ENCODE data around the gene LGALS14. TPM values are rescaled to one million over a fixed set of nuclear protein-coding genes. Genes with fewer than 3 reads are reported as not detected.
"Not testable (repeated sequence)": the region's sequence is repeated elsewhere in the genome, so short reads cannot be mapped to it uniquely, and the experiment has no call there.

Gene LGALS14
- total and polyA plus RNA-seq, 9 donors = not detected

GRCh38 chr19:39661565-39661964 lies 42.7 kb upstream of the LGALS14 start:
- Histone ChIP-seq H3K4me1 (ENCODE audit: insufficient read depth) (no peaks in the 10 kb centered on the region), H3K9me3 (no peaks in the 10 kb centered on the region), H3K36me3 (no peaks in the 10 kb centered on the region), H3K4me3 (no peak overlapping the region), H3K27ac (no peak overlapping the region), H3K27me3 (no peaks in the 10 kb centered on the region)
- no peak for DNase-seq
- intact Hi-C loops (cut with DNase I) = no loop called here
- TF ChIP-seq EP300 (IDR thresholded peaks at IDR 0.05) = no peak

GRCh38 chr19:39669860-39670259 lies 34.4 kb upstream of the LGALS14 start:
- H3K9me3 ChIP-seq; intact Hi-C loops (cut with DNase I); H3K4me1 ChIP-seq (ENCODE audit: insufficient read depth); H3K4me3 ChIP-seq; H3K27ac ChIP-seq; H3K27me3 ChIP-seq; H3K36me3 ChIP-seq; DNase-seq: not testable (repeated sequence)
- WGBS, 3 donors = 66 to 83% (median 83%) methylated on average over 2 to 3 of the region's 3 CpGs

- no peak overlapping the region for H3K4me3 ChIP-seq
- intact Hi-C loops (cut with DNase I) = no loop called here
- no peaks in the 10 kb centered on the region for H3K9me3 ChIP-seq
- no peak for TF ChIP-seq EP300 (IDR thresholded peaks at IDR 0.05)
- no peak for TF ChIP-seq POLR2A (IDR thresholded peaks at IDR 0.05)
- no peak for TF ChIP-seq CTCF (IDR thresholded peaks at IDR 0.05)
- 38 to 42% (median 38%) methylated on average over 4 of the region's 4 CpGs for WGBS, 3 donors
- H3K36me3 ChIP-seq = no peaks in the 10 kb centered on the region
- no peak overlapping the region for H3K27ac ChIP-seq
- no peak for DNase-seq
- H3K27me3 ChIP-seq = no peaks in the 10 kb centered on the region
- H3K4me1 ChIP-seq (ENCODE audit: insufficient read depth) = no peaks in the 10 kb centered on the region
These were observed 33.3 kb upstream of the LGALS14 start for GRCh38 chr19:39670998-39671397.

- H3K9me3 ChIP-seq = no peaks in the 10 kb centered on the region
- no peaks in the 10 kb centered on the region for H3K27me3 ChIP-seq
- H3K4me3 ChIP-seq = no peak overlapping the region
- no peaks in the 10 kb centered on the region for H3K36me3 ChIP-seq
- 8 to 9% (median 8%) methylated on average over 9 of the region's 9 CpGs for WGBS, 3 donors
- intact Hi-C loops (cut with DNase I) = no loop called here
- H3K27ac ChIP-seq = no peak overlapping the region
- no peak for DNase-seq
- no peaks in the 10 kb centered on the region for H3K4me1 ChIP-seq (ENCODE audit: insufficient read depth)
- TF ChIP-seq CTCF (IDR thresholded peaks at IDR 0.05) (no peak), EP300 (IDR thresholded peaks at IDR 0.05) (no peak), POLR2A (IDR thresholded peaks at IDR 0.05) (no peak)
These were observed 32.4 kb upstream of the LGALS14 start for GRCh38 chr19:39671739-39672363.

GRCh38 chr19:39672473-39672872 lies 31.8 kb upstream of the LGALS14 start:
- whole genome bisulfite sequencing, 3 donors = 64 to 68% (median 67%) methylated on average over 5 of the region's 5 CpGs
- Histone ChIP-seq H3K4me1 (ENCODE audit: insufficient read depth) (no peaks in the 10 kb centered on the region), H3K36me3 (no peaks in the 10 kb centered on the region), H3K4me3 (no peak overlapping the region), H3K27ac (no peak overlapping the region), H3K9me3 (no peaks in the 10 kb centered on the region), H3K27me3 (no peaks in the 10 kb centered on the region)
- intact Hi-C loops (cut with DNase I) = no loop called here
- TF ChIP-seq EP300 (IDR thresholded peaks at IDR 0.05) (no peak), CTCF (IDR thresholded peaks at IDR 0.05) (no peak), POLR2A (IDR thresholded peaks at IDR 0.05) (no peak)
- DNase-seq = no peak

GRCh38 chr19:39673862-39674261 lies 30.4 kb upstream of the LGALS14 start:
- H3K27me3 ChIP-seq; DNase-seq; H3K4me1 ChIP-seq (ENCODE audit: insufficient read depth); H3K4me3 ChIP-seq; H3K27ac ChIP-seq; H3K36me3 ChIP-seq; H3K9me3 ChIP-seq; intact Hi-C loops (cut with DNase I): not testable (repeated sequence)
- WGBS, 3 donors = 11 to 27% (median 26%) methylated on average over 1 of the region's 1 CpG
